HG03354 (cell line): ENCODE measurements around the gene GPATCH8.
"Not testable (repeated sequence)": the region's sequence is repeated elsewhere in the genome, so short reads cannot be mapped to it uniquely, and the experiment has no call there.

Experiments used
- ATAC-seq: cut with Tn5 transposase; IDR thresholded peaks from one replicate; pipeline ENCODE4 v1.9.1; 2021; ENCODE audit warnings: mild to moderate bottlenecking; ENCODE audit not compliant: unreplicated experiment, poor library complexity, severe bottlenecking

The GPATCH8 gene

DNA sequence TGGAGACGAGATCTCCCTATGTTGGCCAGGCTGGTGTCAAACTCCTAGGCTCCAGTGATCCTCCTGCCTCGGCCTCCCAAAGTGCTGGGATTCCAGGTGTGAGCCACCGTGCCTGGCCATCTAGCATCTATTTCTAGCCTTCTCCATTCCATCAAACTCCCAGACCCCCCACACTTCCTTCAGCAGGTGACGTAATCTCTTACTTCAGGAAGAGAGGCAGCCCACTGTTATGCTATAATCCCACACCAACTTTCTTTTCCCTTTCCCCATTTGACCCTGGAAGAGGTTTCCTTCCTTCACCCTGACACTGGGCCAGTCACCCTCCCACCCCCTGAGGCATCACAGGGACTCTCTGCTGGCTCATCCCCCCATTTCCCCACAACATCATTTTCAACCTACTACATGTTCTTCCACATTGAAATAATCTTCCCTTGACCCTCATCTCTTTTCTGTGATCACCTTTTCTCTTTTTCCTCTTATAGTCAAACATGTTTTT lies 121.3 kb downstream of the GPATCH8 start:
- no peak for ATAC-seq

DNA sequence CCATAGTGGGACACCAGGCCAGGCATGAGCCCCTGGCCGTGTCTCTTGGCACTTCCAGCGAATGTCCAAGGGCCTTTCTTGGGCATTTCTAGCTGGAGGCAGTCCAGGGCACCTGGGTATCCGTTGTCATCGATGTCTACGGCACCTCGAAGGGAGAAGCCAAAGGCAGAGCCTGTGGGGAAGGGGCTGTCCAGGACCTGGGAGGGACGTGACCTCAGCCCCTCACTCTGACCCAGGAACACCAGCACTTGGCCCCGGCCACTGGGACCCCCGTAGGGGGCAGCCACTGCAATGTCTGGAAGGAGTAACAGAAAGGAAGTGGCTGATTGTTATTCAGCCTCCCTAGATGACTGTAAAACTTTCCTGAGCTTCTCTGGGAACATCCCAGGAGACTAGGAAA lies 122.4 kb downstream of the GPATCH8 start:
- ATAC-seq = no peak

DNA sequence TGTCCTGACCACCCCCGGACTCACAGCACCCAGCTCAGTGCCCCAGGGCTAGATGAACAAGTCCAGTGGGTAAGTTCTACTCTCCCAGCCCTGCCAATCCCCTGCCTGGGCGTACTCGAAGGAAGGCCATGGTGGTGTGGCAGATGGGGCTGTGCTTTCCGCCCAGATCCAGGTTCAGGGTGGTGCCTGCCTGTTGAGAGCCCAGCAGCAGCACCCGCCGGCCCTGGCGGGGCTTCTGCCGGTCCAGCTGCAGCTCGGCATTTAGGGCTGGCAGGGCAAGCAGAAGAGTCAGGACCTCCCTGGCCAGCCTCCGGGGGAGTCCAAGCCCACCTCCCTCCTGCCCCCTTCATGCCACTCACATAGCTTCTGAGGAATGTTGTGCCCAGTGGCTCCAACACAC lies 123.3 kb downstream of the GPATCH8 start:
- ATAC-seq = no peak

DNA sequence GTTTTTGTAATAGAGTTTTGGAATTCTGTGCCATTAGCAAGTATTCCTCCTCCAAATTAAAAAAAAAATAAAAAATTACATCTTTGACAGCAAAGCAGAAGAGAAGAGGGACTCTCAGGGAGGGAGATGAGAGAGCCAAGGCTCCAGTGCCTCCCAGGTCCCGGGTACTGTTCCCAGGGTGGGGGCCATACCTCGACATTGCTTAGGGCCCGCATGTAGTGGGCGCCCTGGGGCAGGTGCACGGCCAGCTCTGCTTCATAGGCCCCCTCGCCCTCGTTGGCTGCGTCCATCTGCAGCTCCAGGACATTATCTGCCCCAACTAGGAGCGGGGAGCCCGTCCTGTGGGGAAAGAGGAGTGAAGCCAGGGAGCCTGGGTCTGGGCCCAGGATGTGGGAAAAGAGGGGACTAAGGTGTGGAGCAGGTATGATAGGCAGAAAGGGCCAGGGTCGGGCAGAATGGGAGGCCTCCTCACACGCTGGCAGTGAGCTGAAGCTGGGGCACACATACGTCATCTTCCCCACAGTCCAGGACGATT lies 125.0 kb downstream of the GPATCH8 start:
- ATAC-seq = no peak

DNA sequence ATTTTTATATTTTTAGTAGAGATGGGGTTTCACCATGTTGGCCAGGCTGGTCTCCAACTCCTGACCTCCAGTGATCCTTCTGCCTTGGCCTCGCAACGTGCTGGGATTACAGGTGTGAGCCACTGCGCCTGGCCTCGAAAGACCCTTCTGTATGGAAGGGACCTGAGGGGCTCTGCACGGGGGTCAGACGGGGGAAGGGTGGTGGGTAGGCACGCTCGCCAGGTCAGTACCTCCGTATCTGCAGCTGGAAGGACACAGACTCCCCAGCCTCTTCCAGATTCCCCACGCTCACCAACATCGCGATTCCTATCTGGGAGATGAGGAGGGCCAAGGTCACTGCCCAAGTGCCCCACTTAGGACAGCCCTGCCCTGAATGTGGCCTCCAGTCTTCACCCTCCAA lies 126.4 kb downstream of the GPATCH8 start:
- ATAC-seq = no peak

DNA sequence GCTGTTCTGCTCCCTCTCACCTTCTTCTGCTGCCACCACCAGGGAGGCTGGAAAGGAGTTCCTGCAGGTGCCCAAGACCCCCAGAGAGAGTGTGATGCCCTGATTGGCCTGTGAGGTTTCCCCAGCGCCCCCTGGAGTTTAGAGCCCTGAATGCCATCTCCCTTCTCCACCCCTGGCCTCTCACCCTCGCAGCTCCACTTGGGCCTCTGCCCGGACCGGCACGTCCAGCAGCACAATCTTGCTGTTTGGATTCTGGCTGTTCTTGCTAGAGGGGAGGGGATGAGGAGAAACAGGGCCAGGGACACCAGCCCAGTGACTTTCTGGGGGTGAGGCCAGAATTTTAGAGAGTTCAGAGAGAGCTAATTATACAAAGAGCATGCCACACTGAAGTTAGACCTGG lies 127.1 kb downstream of the GPATCH8 start:
- no peak for ATAC-seq

DNA sequence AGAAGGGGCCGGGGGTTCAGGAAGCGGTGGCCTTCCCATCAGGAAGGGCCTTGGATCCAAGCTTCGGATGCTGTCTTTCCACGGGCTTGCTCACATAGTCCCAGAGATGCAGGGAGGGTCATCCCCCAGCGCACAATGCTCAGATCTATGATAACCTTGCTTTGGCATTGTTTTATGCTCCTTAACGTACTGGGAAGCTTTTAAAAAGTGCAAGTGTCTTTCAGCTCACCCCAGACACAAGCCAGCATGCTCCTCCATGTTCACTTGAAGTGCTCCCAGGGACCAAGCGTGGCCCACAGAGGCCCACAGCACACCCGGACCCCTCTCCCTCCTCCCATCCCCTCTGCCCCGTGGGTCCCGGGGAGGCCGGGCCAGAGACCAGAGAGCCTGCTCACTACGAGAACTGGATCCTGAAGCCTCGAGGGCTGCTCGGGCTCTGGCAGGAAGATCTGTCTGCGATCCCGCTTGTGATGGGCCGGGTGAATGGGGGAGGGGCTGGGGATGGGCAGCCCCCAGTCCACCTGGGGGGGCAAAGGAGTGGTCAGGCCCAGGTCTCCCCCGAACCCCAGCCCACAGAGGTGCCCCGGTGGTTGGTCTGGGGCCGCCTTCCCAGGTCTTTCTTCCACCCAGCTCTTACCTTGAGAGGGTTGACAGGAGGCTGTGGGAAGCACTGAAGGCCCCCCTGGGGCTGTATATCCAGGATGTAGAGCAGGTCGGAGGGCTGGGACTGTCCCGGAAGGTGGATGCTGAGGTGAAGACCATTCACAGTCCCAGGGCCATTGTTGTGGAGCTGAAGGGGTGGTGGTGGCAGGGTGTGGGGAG lies 127.8 kb downstream of the GPATCH8 start:
- no peak for ATAC-seq

DNA sequence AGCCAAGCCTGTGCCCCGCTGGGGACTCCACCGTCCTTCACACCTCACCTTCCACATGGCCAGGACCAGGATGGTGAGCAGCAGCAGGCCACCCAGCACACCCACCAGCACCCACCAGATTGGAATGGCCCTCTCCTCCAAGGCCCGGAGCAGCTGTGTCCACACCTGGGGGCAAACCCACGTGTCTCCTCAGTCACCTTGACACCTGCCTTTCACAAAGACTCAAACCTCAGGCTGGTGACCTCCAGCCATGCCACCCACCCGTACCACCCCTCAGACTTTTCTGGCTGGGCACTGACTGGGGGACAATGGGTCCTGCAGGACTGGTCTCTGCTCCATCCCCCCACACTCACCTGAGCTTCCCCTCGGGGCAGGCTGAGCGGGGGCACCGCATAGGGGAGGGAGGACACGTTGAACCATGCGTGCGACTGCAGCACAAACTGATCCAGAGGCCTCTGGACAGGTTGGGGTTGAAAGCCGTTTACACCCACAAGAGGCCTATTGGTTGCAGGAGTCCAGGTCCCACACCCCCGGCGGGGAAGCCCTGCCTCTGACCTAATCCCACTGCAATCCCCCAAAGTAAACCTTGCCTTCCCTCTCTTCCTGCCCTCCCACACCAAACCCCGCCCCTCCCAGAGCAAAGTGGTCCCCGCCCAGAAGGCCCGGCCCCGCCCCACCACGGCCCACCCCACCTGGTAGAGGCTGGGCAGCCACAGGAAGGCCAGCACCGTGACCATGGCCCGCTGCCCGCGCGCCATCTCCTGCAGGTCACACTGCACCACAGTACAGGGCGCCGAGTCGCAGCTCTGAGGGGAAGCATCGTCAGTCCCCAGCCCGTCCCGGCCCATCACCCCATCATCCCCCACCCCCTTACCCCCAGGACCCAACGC lies 128.7 kb downstream of the GPATCH8 start:
- no peak for ATAC-seq

DNA sequence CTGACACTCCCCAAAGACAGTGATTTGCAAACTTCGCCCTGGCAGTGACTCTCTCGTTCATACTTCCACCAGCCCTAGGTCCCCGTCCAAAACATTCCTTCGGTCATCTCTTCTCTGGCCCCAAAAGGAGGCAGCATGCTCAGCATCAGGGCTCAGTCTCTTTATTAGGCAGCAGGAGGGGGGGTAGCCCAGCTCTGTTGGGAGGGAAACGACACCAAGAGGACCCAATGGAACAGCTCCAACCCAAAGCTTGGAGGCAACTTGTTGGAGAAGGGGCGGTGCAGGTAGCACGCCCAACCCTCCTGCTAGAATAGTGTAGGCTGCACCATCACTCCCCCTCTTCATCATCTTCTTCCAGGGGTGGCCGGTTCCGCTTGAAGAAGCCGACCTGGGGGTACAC lies 131.2 kb downstream of the GPATCH8 start:
- ATAC-seq = no peak

DNA sequence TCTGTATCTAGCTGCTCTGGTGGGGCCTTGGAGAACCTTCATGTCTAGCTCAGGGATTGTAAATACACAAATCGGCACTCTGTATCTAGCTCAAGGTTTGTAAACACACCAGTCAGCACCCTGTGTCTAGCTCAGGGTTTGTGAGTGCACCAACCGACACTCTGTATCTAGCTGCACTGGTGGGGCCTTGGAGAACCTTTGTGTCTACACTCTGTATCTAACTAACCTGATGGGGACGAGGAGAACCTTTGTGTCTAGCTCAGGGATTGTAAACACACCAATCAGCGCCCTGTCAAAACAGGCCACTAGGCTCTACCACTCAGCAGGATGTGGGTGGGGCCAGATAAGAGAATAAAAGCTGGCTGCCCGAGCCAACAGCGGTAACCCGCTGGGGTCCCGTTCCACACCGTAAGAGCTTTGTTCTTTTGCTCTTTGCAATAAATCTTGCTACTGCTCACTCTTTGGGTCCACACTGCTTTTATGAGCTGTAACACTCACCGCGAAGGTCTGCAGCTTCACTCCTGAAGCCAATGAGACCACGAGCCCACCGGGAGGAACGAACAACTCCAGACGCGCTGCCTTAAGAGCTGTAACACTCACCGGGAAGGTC lies 133.7 kb downstream of the GPATCH8 start:
- not testable (repeated sequence) for ATAC-seq

DNA sequence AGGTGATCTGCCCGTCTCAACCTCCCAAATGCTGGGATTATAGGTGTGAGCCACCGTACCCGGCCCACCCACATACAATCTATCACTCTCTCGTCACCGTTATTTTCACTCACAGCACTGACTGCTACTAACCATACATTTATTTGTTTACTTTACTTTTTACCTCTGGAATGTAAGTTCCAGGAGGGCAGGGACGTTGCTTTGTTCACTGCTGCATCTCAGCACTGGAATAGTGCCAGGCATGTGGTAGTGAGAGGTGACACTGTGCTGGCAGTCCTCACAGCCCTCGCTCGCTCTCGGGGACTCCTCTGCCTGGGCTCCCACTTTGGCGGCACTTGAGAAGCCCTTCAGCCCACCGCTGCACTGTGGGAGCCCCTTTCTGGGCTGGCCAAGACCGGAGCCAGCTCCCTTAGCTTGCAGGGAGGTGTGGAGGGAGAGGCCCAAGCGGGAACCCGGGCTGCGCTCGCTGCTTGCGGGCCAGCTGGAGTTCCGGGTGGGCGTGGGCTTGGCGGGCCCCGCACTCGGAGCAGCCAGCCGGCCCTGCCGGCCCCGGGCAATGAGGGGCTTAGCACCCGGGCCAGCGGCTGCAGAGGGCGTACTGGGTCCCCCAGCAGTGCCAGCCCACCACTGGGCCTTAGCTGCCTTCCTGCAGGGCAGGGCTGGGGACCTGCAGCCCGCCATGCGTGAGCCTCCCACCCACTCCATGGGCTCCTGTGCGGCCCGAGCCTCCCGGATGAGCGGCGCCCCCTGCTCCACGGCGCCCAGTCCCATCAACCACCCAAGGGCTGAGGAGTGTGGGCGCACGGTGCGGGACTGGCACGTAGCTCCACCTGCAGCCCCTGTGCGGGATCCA lies 134.6 kb downstream of the GPATCH8 start:
- ATAC-seq = not testable (repeated sequence)

DNA sequence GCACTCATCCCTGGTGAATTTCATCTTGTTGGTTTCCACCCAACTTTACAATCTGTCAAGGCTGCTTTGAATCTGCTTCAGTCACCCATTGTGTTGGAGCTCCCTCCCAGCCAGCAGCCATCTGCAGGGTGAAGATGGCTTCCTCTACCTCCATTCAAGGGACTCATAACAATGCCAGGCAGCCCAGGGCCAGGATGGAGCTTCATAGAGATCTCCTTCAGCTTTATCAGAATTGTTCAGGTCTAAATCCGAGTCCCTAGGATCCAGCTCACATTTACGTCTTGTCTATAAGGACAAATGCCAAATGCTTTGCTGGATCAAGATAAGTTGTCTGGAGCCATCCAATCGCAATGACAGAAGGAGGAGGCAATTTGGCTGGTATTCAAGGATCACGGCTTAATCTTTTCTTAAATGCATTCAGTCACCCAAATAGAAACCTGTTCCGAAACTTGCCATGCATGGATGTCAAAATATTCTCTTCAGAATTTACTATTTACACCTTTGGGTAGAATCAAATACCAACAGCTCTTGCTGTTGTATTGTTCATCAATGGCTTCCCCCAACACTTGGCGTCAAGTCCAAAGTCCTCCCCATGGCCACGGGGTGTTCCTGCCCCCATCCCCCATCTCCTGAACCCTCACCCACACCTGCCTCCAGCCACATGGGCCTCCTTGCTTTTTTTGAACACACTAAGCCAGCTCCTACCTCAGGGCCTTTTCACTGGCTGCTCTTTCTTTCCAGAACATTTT lies 135.8 kb downstream of the GPATCH8 start:
- no peak for ATAC-seq

DNA sequence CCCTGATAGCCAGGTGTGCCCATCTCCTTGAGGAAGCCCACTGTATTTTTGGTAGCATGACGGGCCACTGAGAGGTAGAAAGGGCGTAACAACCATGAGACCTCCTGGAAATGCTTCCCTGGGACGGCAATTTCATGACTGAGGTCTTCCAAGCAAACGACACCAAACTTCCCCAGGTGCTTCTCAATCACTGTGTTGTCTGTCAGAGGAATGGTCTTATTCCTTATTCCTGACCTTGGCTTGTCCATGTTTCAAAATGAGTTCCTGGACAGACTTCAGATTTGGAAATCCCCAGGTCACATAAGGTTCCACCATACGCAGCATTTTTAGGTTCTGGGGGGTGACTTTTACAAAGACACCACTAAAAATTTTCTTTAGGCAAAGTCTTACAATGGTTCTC lies 138.2 kb downstream of the GPATCH8 start:
- not testable (repeated sequence) for ATAC-seq

DNA sequence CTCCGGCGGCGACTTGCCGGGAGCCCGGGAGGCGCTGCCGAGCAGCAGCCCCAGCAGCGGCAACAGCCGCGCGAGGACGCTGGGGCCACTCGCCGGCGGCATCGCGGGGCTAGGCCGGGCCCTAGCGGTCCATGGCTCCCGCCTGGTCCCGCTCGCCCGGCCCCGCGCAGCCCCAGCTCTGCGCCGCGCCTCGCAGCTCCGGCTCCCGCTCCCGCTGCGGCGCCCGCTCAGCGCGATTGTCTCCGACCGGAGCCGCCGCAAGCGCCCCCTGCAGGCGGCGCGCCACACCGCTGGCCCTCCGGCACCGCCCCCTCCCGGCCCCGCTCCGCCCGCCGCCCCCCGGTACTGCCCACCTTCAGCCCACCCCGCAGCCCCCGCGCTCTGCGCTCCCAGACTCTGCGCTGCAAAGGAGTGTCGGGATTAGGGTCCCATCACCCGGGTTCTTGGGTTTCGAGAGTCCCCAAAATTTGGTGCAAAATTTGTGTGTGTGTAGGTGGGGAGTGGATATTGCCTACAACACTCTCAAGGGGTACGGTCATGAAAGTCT lies 139.5 kb downstream of the GPATCH8 start, which contains the start of gene FAM171A2:
FAM171A2 (minus strand) TSS at position 241 of the 547 bp plus-strand sequence; CDS start at position 102, 139 bp downstream.
- peak; percentile 47 for ATAC-seq

DNA sequence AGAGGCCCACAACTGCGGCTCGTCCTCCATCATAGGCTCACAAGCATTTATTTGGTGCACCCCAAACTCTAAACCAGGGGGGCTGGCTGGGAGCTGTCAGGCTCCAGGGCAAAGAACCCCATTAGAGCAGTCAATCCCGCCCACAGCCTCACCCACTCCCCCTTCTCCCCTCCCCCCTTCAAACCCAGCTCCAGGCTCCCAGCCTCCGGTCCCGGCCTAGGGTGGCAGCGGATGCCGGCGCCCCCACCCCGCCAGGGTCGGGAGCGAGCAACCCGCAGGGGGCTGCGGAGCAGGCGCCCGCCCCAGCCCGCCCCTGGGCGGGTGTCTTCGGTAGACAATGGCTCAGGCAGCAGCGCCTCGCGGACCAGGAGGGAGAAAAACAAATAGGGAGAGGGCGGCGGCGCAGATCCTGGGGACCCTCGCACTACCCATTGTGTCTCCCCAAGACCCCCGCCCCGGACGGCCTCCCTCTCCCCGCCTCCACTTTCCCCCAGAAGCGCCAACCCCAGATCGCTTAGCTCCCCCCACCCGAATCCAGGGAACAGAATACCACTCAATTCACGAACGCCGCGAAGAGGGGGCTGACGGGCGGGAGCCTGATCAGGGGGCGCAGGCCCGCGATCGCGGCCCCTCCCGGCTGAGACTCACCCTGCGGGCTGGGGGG lies 140.1 kb downstream of the GPATCH8 start:
- ATAC-seq = no peak

DNA sequence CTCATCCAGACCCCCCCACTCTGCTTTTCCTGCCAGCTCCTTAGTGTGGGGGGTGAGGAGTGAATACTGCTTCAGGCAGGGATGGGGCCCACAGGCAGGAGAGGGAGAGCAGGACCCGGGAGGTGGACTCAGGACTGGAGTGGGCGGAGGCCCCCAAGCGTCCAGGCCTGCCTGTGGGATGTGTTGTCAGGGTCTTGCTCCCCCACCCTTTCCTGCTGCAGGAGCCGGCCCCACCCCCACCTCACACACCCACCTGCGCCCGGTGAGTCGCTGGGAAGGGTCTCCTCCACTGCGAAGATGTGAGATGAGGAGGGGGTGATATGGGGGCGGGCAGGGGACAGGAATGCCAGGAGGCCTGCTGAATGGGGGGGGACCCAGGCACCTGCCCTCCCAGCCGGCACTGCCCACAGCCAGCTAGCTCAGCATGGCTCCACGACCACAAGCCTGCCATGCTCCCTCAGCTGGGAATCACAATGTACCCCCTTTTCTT lies 140.7 kb downstream of the GPATCH8 start:
- ATAC-seq = no peak
